H1 (cell line): ENCODE measurements around the gene HIGD2A. TPM values are rescaled to one million over a fixed set of nuclear protein-coding genes. Genes with fewer than 3 reads are reported as not detected.

ENCODE experiments used
- CEBPB ChIP-seq: IDR thresholded peaks from 2 replicates; pipeline ENCODE4 v1.6.1; 2012; ENCODE audit warnings: low read depth, low read length
- CTCF ChIP-seq, 3 experiments: IDR thresholded peaks; 1 replicate in 2 of 3; 2 replicates in 1 of 3; pipeline versions ENCODE4 v1.5.1 to v1.6.1; 2011; ENCODE audit warnings: low read length in 3 of 3, mild to moderate bottlenecking in 3 of 3, inconsistent platforms in 2 of 3, low read depth in 1 of 3, moderate library complexity in 1 of 3; ENCODE audit not compliant: insufficient read depth in 1 of 3; ENCODE audit errors: control extremely low read depth in 1 of 3
- EP300 ChIP-seq, 2 experiments: IDR thresholded peaks; 1 replicate in 1 of 2; 2 replicates in 1 of 2; pipeline ENCODE4 v1.6.1; 2011 to 2012; ENCODE audit warnings: low read depth in 2 of 2, low read length in 2 of 2, mild to moderate bottlenecking in 2 of 2, borderline replicate concordance in 1 of 2, inconsistent platforms in 1 of 2, moderate library complexity in 1 of 2
- GABPA ChIP-seq: IDR thresholded peaks from 2 replicates; pipeline ENCODE4 v1.6.1; 2011; ENCODE audit warnings: mild to moderate bottlenecking, low read length, moderate library complexity, borderline replicate concordance; ENCODE audit not compliant: insufficient read depth
- JUN ChIP-seq: IDR thresholded peaks from 2 replicates; pipeline ENCODE4 v1.6.1; 2011; ENCODE audit warnings: low read depth, mild to moderate bottlenecking, improper control_type of control experiment, low read length
- JUND ChIP-seq: IDR thresholded peaks from 2 replicates; pipeline ENCODE4 v1.6.1; 2011; ENCODE audit warnings: mild to moderate bottlenecking, improper control_type of control experiment, low read length
- KDM1A ChIP-seq: fragments of 200-600, 300-600 bp; sonication (generic); IDR thresholded peaks from 2 replicates; pipeline ENCODE4 v1.7.1; 2016; ENCODE audit warnings: mild to moderate bottlenecking, low read length, borderline replicate concordance
- KDM4A ChIP-seq: IDR thresholded peaks from one replicate; pipeline ENCODE4 v1.7.1; 2012; ENCODE audit warnings: low read depth, mild to moderate bottlenecking, moderate library complexity, low read length, inconsistent platforms; ENCODE audit not compliant: severe bottlenecking
- RAD21 ChIP-seq, 2 experiments: IDR thresholded peaks in 1 of 2; conservative IDR thresholded peaks in 1 of 2; 2 replicates each; pipeline ENCODE4 v1.6.1; 2011; ENCODE audit warnings: low read depth in 2 of 2, low read length in 2 of 2, improper control_type of control experiment in 1 of 2, inconsistent platforms in 1 of 2, mild to moderate bottlenecking in 1 of 2, moderate library complexity in 1 of 2
- SIN3A ChIP-seq, 2 experiments: IDR thresholded peaks in 1 of 2; conservative IDR thresholded peaks in 1 of 2; 2 replicates each; pipeline ENCODE4 v1.6.1; 2011 to 2012; ENCODE audit warnings: low read length in 2 of 2, improper control_type of control experiment in 1 of 2, low read depth in 1 of 2, mild to moderate bottlenecking in 1 of 2
- SIRT6 ChIP-seq: IDR thresholded peaks from one replicate; pipeline ENCODE4 v1.7.1; 2012; ENCODE audit warnings: low read length, inconsistent platforms
- TAF1 ChIP-seq: IDR thresholded peaks from 2 replicates; pipeline ENCODE4 v1.6.1; 2011; ENCODE audit warnings: mild to moderate bottlenecking, low read depth, low read length
- TCF12 ChIP-seq: IDR thresholded peaks from 2 replicates; pipeline ENCODE4 v1.6.1; 2011; ENCODE audit warnings: low read depth, mild to moderate bottlenecking, low read length
- ZNF274 ChIP-seq: IDR thresholded peaks from 2 replicates; pipeline ENCODE4 v1.7.0; 2012; ENCODE audit warnings: low read length, borderline replicate concordance; ENCODE audit errors: extremely low read depth
- polyA plus RNA-seq, 7 experiments: library from polyadenylated mRNA; depleted of rRNA in 3 of 7; stranded (reverse) in 5 of 7; unstranded in 2 of 7; fragments of >200 nt in 5 of 7; fragments of 200-250 nt in 2 of 7; gene quantifications; 1 replicate in 5 of 7; 2 replicates in 1 of 7; 4 replicates in 1 of 7; pipeline versions ENCODE4 v1.2.1 to v1.2.3, GENCODE V29; 2011 to 2013; ENCODE audit warnings: missing spikeins in 2 of 7, mixed read lengths in 2 of 7
- total RNA-seq: library from RNA; stranded (reverse); fragmentation: NEBNext Ultra II Directional; extraction: Animal tissue kit (Norgen Biotek cat#: 25700); gene quantifications from 2 replicates; pipeline ENCODE4 v1.2.1, GENCODE V29; 2021
- TF ChIP-seq, protein P1 (sequence below): IDR thresholded peaks from 2 replicates; pipeline ENCODE4 v1.6.1; 2012; ENCODE audit warnings: inconsistent platforms
- TF ChIP-seq, protein P2 (sequence below): IDR thresholded peaks from 2 replicates; pipeline ENCODE4 v1.6.1; 2012; ENCODE audit warnings: low read length, inconsistent platforms

Gene HIGD2A
- total and polyA plus RNA-seq, 2 of the 8 experiments (the other 6 are each of a cell fraction or from before 2014, with no cell fraction given), result 95.5 to 264 TPM

DNA sequence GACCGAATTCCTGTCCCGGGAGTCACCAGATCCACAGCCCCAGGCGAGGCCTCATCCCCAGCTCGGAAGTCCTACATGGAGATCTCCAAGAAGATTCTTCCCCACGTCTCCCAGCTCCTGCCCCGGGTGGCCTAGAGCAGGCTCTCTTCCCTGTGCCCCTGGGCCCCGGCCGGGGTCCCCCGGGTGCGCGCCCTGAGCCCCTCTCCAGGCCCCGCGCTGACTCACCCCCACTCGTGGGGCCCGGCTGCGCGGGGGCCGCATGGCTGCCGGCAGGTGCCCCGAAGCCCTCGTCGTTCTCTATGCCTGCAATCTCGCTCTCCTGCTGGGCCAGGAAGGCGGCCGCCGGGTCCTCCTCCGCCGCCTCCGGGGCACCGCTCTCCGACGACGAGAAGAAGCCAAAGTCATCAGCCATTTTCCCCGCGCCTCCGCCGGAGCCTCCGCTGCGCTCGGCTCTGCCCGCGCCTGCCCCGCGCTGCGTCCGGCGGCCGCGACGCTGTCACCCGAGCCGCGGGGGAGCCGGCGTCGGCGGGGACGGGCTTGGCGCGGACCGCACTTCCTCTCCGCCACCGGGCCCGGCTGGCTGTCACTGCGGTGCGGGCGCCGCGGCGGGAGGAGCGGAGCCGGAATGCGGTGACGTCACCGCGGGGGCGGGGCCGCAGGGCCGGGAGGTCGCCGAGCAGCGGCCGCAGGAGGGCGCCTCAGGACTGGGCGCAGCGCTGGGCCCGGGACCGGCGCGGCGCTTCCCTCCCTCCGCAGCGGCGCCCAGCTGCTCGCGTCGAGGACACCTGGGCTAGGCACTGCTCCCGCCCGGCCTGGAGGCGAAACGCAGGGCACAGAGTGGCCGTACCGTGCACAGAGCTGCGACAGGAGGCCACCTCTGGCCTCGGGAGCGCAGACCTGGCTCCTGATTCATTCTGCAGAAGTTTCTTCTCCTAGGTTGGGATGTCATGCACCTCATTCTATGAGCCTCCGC lies 27.7 kb downstream of the HIGD2A start, which contains the start of gene CLTB (continued):
- TF ChIP-seq SIN3A (conservative IDR thresholded peaks at IDR 0.05 in 1 of 2, IDR thresholded peaks at IDR 0.05 in 1 of 2; ENCODE audit: low read depth in 1 of 2, low read length in 2 of 2), result peak in 1 of 2 experiments; percentile 95; a peak in 2 of 4 replicates
- no peak for TF ChIP-seq GABPA
- no peak for TF ChIP-seq SIRT6
- TF ChIP-seq, protein P1, sequence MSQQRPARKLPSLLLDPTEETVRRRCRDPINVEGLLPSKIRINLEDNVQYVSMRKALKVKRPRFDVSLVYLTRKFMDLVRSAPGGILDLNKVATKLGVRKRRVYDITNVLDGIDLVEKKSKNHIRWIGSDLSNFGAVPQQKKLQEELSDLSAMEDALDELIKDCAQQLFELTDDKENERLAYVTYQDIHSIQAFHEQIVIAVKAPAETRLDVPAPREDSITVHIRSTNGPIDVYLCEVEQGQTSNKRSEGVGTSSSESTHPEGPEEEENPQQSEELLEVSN, result peak; percentile 88
- peak in 1 of 2 experiments; percentile 49; a peak in 1 of 3 replicates for TF ChIP-seq EP300 (IDR thresholded peaks at IDR 0.05; ENCODE audit: borderline replicate concordance in 1 of 2, low read depth in 2 of 2, low read length in 2 of 2)
- TF ChIP-seq ZNF274, result no peak
- TF ChIP-seq KDM1A, result peak; percentile 47; the same call in 1 of the 2 replicates
- peak; percentile 35; the same call in 1 of the 2 replicates for TF ChIP-seq CEBPB
- TF ChIP-seq TCF12, result peak; percentile 90; the same call in 1 of the 2 replicates
- TF ChIP-seq, protein P2, sequence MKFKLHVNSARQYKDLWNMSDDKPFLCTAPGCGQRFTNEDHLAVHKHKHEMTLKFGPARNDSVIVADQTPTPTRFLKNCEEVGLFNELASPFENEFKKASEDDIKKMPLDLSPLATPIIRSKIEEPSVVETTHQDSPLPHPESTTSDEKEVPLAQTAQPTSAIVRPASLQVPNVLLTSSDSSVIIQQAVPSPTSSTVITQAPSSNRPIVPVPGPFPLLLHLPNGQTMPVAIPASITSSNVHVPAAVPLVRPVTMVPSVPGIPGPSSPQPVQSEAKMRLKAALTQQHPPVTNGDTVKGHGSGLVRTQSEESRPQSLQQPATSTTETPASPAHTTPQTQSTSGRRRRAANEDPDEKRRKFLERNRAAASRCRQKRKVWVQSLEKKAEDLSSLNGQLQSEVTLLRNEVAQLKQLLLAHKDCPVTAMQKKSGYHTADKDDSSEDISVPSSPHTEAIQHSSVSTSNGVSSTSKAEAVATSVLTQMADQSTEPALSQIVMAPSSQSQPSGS, result peak; percentile 52; the same call in 1 of the 2 replicates
- TF ChIP-seq TAF1, result peak; percentile 67; the same call in 1 of the 2 replicates
- TF ChIP-seq RAD21 (IDR thresholded peaks at IDR 0.05 in 1 of 2, conservative IDR thresholded peaks at IDR 0.05 in 1 of 2; ENCODE audit: low read depth in 2 of 2, low read length in 2 of 2), result peak; percentile 68 to 91
- peak; percentile 58 for TF ChIP-seq KDM4A
- TF ChIP-seq CTCF (IDR thresholded peaks at IDR 0.05; ENCODE audit: control extremely low read depth in 1 of 3, insufficient read depth in 1 of 3, low read depth in 1 of 3, low read length in 3 of 3), result peak; percentile 59 to 84 (median 76)
- TF ChIP-seq JUN, result 0 out of 2 replicates have a peak, but pooled peaks have one; percentile 40
- TF ChIP-seq JUND, result peak; percentile 97
